ENCODE measurements around the gene LCN6.

Gene LCN6

GRCh38 chr9:136729144-136729543 lies 19.2 kb downstream of the LCN6 start:
- ChIA-PET POLR2A (interaction anchor here (0.6 to 2.6 kb wide), 11 partner anchors 9 to 77 kb away, joined by 3 to 26 read pairs (median 5); partner anchors contain the start of genes DIPK1B and LCN8), CTCF (interaction anchor here (0.9 to 1.4 kb wide), 3 partner anchors 29 to 65 kb away, joined by 3 to 5 read pairs (median 4); partner anchors contain the start of gene LCN8)
- no peak for TF ChIP-seq FOXM1 (IDR thresholded peaks at IDR 0.05; ENCODE audit: borderline replicate concordance)
- TF ChIP-seq CTBP1 (IDR thresholded peaks at IDR 0.05; ENCODE audit: borderline replicate concordance): no peak
- no peak for TF ChIP-seq ELF4 (IDR thresholded peaks at IDR 0.05)
- no peak for TF ChIP-seq PKNOX1 (IDR thresholded peaks at IDR 0.05)
- TF ChIP-seq LEF1 (IDR thresholded peaks at IDR 0.05; ENCODE audit: borderline replicate concordance): no peak
- TF ChIP-seq NFRKB (IDR thresholded peaks at IDR 0.05): no peak
- no peak for TF ChIP-seq FOXA1 (IDR thresholded peaks at IDR 0.05)
- TF ChIP-seq BHLHE40 (IDR thresholded peaks at IDR 0.05; ENCODE audit: borderline replicate concordance): no peak
- TF ChIP-seq HDGF (IDR thresholded peaks at IDR 0.05; ENCODE audit: borderline replicate concordance): no peak
- TF ChIP-seq FOXK2 (IDR thresholded peaks at IDR 0.05): no peak
- TF ChIP-seq ZNF384 (IDR thresholded peaks at IDR 0.05): no peak
- no peak for TF ChIP-seq SP1 (IDR thresholded peaks at IDR 0.05)
- TF ChIP-seq ARNT (IDR thresholded peaks at IDR 0.05): no peak
- TF ChIP-seq L3MBTL2 (conservative IDR thresholded peaks at IDR 0.05): no peak
- no peak for TF ChIP-seq SUZ12 (IDR thresholded peaks at IDR 0.05)
- no peak for TF ChIP-seq TARDBP (IDR thresholded peaks at IDR 0.05)
- DNase-seq (ENCODE audit: extremely low spot score): no peak

- ChIA-PET POLR2A (interaction anchor here (0.5 to 2.6 kb wide), 25 partner anchors 9 to 401 kb away, joined by 3 to 26 read pairs (median 4); partner anchors contain the start of genes AGPAT2, DIPK1B, LCN10 and LCN8), CTCF (interaction anchor here (1.2 to 1.4 kb wide), 2 partner anchors 29 to 33 kb away, joined by 4 to 5 read pairs; partner anchors contain the start of gene LCN8)
- no peak for TF ChIP-seq HDGF (IDR thresholded peaks at IDR 0.05; ENCODE audit: borderline replicate concordance)
- no peak for TF ChIP-seq LEF1 (IDR thresholded peaks at IDR 0.05; ENCODE audit: borderline replicate concordance)
- no peak; the same call in 1 of the 2 replicates for TF ChIP-seq L3MBTL2 (conservative IDR thresholded peaks at IDR 0.05)
- TF ChIP-seq FOXA1 (IDR thresholded peaks at IDR 0.05): no peak
- no peak for TF ChIP-seq ELF4 (IDR thresholded peaks at IDR 0.05)
- peak; percentile 34 for DNase-seq (ENCODE audit: extremely low spot score)
Measured at GRCh38 chr9:136728548-136729123, 19.7 kb downstream of the LCN6 start.

GRCh38 chr9:136728080-136728547 lies 20.2 kb downstream of the LCN6 start:
- peak; percentile 91 for DNase-seq (ENCODE audit: extremely low spot score)
- POLR2A ChIA-PET: interaction anchor here (0.5 to 2.6 kb wide), 22 partner anchors 9 to 402 kb away, joined by 3 to 26 read pairs (median 4); partner anchors contain the start of genes AGPAT2, DIPK1B, LCN10 and LCN8
- CTCF ChIA-PET: no interaction called here
- TF ChIP-seq FOXM1 (IDR thresholded peaks at IDR 0.05; ENCODE audit: borderline replicate concordance) (peak; percentile 79; the same call in 1 of the 2 replicates), CTBP1 (IDR thresholded peaks at IDR 0.05; ENCODE audit: borderline replicate concordance) (no peak; the same call in 1 of the 2 replicates), L3MBTL2 (conservative IDR thresholded peaks at IDR 0.05) (no peak), PKNOX1 (IDR thresholded peaks at IDR 0.05) (no peak), BHLHE40 (IDR thresholded peaks at IDR 0.05; ENCODE audit: borderline replicate concordance) (no peak), ARNT (IDR thresholded peaks at IDR 0.05) (peak; percentile 85), SP1 (IDR thresholded peaks at IDR 0.05) (no peak), FOXK2 (IDR thresholded peaks at IDR 0.05) (no peak), LEF1 (IDR thresholded peaks at IDR 0.05; ENCODE audit: borderline replicate concordance) (peak; percentile 88; the same call in 1 of the 2 replicates), ELF4 (IDR thresholded peaks at IDR 0.05) (peak; percentile 90; the same call in 1 of the 2 replicates), HDGF (IDR thresholded peaks at IDR 0.05; ENCODE audit: borderline replicate concordance) (no peak), NFRKB (IDR thresholded peaks at IDR 0.05) (no peak), FOXA1 (IDR thresholded peaks at IDR 0.05) (no peak), SUZ12 (IDR thresholded peaks at IDR 0.05) (no peak), TARDBP (IDR thresholded peaks at IDR 0.05) (no peak), ZNF384 (IDR thresholded peaks at IDR 0.05) (no peak)

GRCh38 chr9:136726631-136727191 lies 21.6 kb downstream of the LCN6 start:
- no peak for TF ChIP-seq SP1 (IDR thresholded peaks at IDR 0.05)
- TF ChIP-seq ARNT (IDR thresholded peaks at IDR 0.05): no peak
- no peak for TF ChIP-seq LEF1 (IDR thresholded peaks at IDR 0.05; ENCODE audit: borderline replicate concordance)
- TF ChIP-seq ZNF384 (IDR thresholded peaks at IDR 0.05): peak; percentile 54; the same call in 1 of the 2 replicates
- no peak for TF ChIP-seq L3MBTL2 (conservative IDR thresholded peaks at IDR 0.05)
- TF ChIP-seq HDGF (IDR thresholded peaks at IDR 0.05; ENCODE audit: borderline replicate concordance): no peak
- peak; percentile 24; the same call in 1 of the 2 replicates for TF ChIP-seq PKNOX1 (IDR thresholded peaks at IDR 0.05)
- POLR2A ChIA-PET: interaction anchor here (0.6 to 2.0 kb wide), 5 partner anchors 8 to 82 kb away, joined by 3 to 14 read pairs (median 6); partner anchors contain the start of gene AGPAT2
- DNase-seq (ENCODE audit: extremely low spot score): peak; percentile 51
- CTCF ChIA-PET: interaction anchor here (0.6 to 1.4 kb wide), 5 partner anchors 13 to 393 kb away, joined by 3 to 12 read pairs (median 5); no protein-coding TSS in a partner anchor

GRCh38 chr9:136726118-136726517 lies 22.2 kb downstream of the LCN6 start:
- CTCF ChIA-PET: interaction anchor here (1.4 kb wide), 1 partner anchor 12 kb away, joined by 12 read pairs; no protein-coding TSS in a partner anchor
- no peak for TF ChIP-seq L3MBTL2 (conservative IDR thresholded peaks at IDR 0.05)
- TF ChIP-seq SP1 (IDR thresholded peaks at IDR 0.05): no peak
- TF ChIP-seq FOXA1 (IDR thresholded peaks at IDR 0.05): no peak
- no peak for TF ChIP-seq TARDBP (IDR thresholded peaks at IDR 0.05)
- TF ChIP-seq LEF1 (IDR thresholded peaks at IDR 0.05; ENCODE audit: borderline replicate concordance): no peak
- no peak for TF ChIP-seq HDGF (IDR thresholded peaks at IDR 0.05; ENCODE audit: borderline replicate concordance)
- TF ChIP-seq FOXM1 (IDR thresholded peaks at IDR 0.05; ENCODE audit: borderline replicate concordance): no peak
- no peak for DNase-seq (ENCODE audit: extremely low spot score)
- POLR2A ChIA-PET: interaction anchor here (0.6 to 1.3 kb wide), 3 partner anchors 12 to 82 kb away, joined by 3 to 6 read pairs (median 4); no protein-coding TSS in a partner anchor
